Measurements from ENCODE around the gene FAS. TPM values are rescaled to one million over a fixed set of nuclear protein-coding genes. Genes with fewer than 3 reads are reported as not detected.
A peak's percentile ranks its signal among the peaks of the same experiment; 100 is the strongest.

The FAS gene
- total RNA-seq, 1 donor from 2014 or later, result 9.2 TPM

- H3K9me3 Mint-ChIP-seq, result no peaks in the 10 kb centered on the region
- H3K27ac Mint-ChIP-seq, result no peak overlapping the region
- no peaks in the 10 kb centered on the region for H3K27me3 Mint-ChIP-seq
- H3K4me1 Mint-ChIP-seq (ENCODE audit: unreplicated experiment), result peaks cover 5% of the 10 kb centered on the region
- H3K4me3 Mint-ChIP-seq, result no peak overlapping the region
- no peak for TF ChIP-seq CTCF (conservative IDR thresholded peaks at IDR 0.05)
- no peaks in the 10 kb centered on the region for H3K36me3 Mint-ChIP-seq
- no peak for DNase-seq (ENCODE audit: extremely low spot score, unreplicated experiment)
Observed at GRCh38 chr10:88971221-88972061, 19.2 kb upstream of the FAS start.

GRCh38 chr10:88974012-88974411 is 16.6 kb upstream of the FAS start:
- no peak for TF ChIP-seq CTCF (conservative IDR thresholded peaks at IDR 0.05)
- Mint-ChIP-seq H3K27ac (no peak overlapping the region), H3K36me3 (no peaks in the 10 kb centered on the region), H3K9me3 (no peaks in the 10 kb centered on the region), H3K4me1 (ENCODE audit: unreplicated experiment) (peaks cover 6% of the 10 kb centered on the region), H3K4me3 (no peak overlapping the region), H3K27me3 (no peaks in the 10 kb centered on the region)
- DNase-seq (ENCODE audit: extremely low spot score, unreplicated experiment), result no peak

GRCh38 chr10:88974446-88975376 is 15.9 kb upstream of the FAS start:
- TF ChIP-seq CTCF (conservative IDR thresholded peaks at IDR 0.05), result no peak
- Mint-ChIP-seq H3K36me3 (no peaks in the 10 kb centered on the region), H3K27me3 (no peaks in the 10 kb centered on the region), H3K27ac (peak overlapping the region; percentile 38), H3K4me1 (ENCODE audit: unreplicated experiment) (peaks cover 12% of the 10 kb centered on the region), H3K9me3 (no peaks in the 10 kb centered on the region), H3K4me3 (no peak overlapping the region)
- DNase-seq (ENCODE audit: extremely low spot score, unreplicated experiment), result no peak

- H3K4me3 Mint-ChIP-seq, result no peak overlapping the region
- no peak for TF ChIP-seq CTCF (conservative IDR thresholded peaks at IDR 0.05)
Observed at GRCh38 chr10:88975377-88975720, 15.2 kb upstream of the FAS start.

GRCh38 chr10:88978463-88978862 is 12.1 kb upstream of the FAS start:
- no peaks in the 10 kb centered on the region for H3K36me3 Mint-ChIP-seq
- H3K4me3 Mint-ChIP-seq, result no peak overlapping the region
- DNase-seq (ENCODE audit: extremely low spot score, unreplicated experiment), result no peak
- no peak overlapping the region for H3K27ac Mint-ChIP-seq
- no peaks in the 10 kb centered on the region for H3K27me3 Mint-ChIP-seq
- no peaks in the 10 kb centered on the region for H3K9me3 Mint-ChIP-seq
- H3K4me1 Mint-ChIP-seq (ENCODE audit: unreplicated experiment), result peaks cover 27% of the 10 kb centered on the region
- no peak for TF ChIP-seq CTCF (conservative IDR thresholded peaks at IDR 0.05)

More at GRCh38 chr10:88975377-88975720, 15.2 kb upstream of the FAS start:
- peak overlapping the region; percentile 38 for H3K27ac Mint-ChIP-seq
- no peaks in the 10 kb centered on the region for H3K36me3 Mint-ChIP-seq
- peaks cover 16% of the 10 kb centered on the region for H3K4me1 Mint-ChIP-seq (ENCODE audit: unreplicated experiment)
- H3K9me3 Mint-ChIP-seq, result no peaks in the 10 kb centered on the region
- no peak for DNase-seq (ENCODE audit: extremely low spot score, unreplicated experiment)
- no peaks in the 10 kb centered on the region for H3K27me3 Mint-ChIP-seq

Measured in type B pancreatic cell (in vitro differentiated cells).